Endodermal cell (in vitro differentiated cells): Measurements from ENCODE around the gene STK11. TPM values are rescaled to one million over a fixed set of nuclear protein-coding genes. Genes with fewer than 3 reads are reported as not detected.

ENCODE experiments used
- DNase-seq: peaks from one replicate; pipeline ENCODE4 v3.0.0-alpha.2; 2017
- H3K27ac ChIP-seq: 2 replicates; pipeline ENCODE4 v1.5.1; 2013; ENCODE audit warnings: mild to moderate bottlenecking, low read depth, low read length, moderate library complexity
- H3K27me3 ChIP-seq: 2 replicates; pipeline ENCODE4 v1.6.1; 2013; ENCODE audit warnings: mild to moderate bottlenecking, low read length, moderate library complexity; ENCODE audit not compliant: insufficient read depth, control insufficient read depth, poor library complexity, severe bottlenecking
- H3K36me3 ChIP-seq: 2 replicates; pipeline ENCODE4 v1.7.0; 2013; ENCODE audit warnings: mild to moderate bottlenecking, low read length, moderate library complexity; ENCODE audit not compliant: control insufficient read depth, insufficient read depth
- H3K4me1 ChIP-seq: one replicate; pipeline ENCODE4 v1.7.0; 2013; ENCODE audit warnings: low read length; ENCODE audit not compliant: control insufficient read depth, insufficient read depth
- H3K4me3 ChIP-seq: 2 replicates; pipeline ENCODE4 v1.5.1; 2013; ENCODE audit warnings: mild to moderate bottlenecking, low read length, moderate library complexity
- H3K9ac ChIP-seq: 2 replicates; pipeline ENCODE4 v1.6.1; 2013; ENCODE audit warnings: mild to moderate bottlenecking, low read length, moderate library complexity; ENCODE audit not compliant: poor library complexity, severe bottlenecking; ENCODE audit errors: extremely low read depth
- H3K9me3 ChIP-seq: 2 replicates; pipeline ENCODE4 v1.6.1; 2013; ENCODE audit warnings: mild to moderate bottlenecking, low read length, moderate library complexity; ENCODE audit not compliant: control insufficient read depth
- H3K27ac Mint-ChIP-seq: 2 replicates; pipeline ENCODE4 v1.8.0; 2020; ENCODE audit warnings: mixed read lengths
- H3K27me3 Mint-ChIP-seq: 2 replicates; pipeline ENCODE4 v1.8.0; 2021; ENCODE audit warnings: mild to moderate bottlenecking, mixed read lengths; ENCODE audit not compliant: insufficient read depth
- H3K36me3 Mint-ChIP-seq: 2 replicates; pipeline ENCODE4 v1.8.0; 2020; ENCODE audit warnings: low read depth, mixed read lengths
- H3K4me1 Mint-ChIP-seq: 2 replicates; pipeline ENCODE4 v1.8.0; 2020; ENCODE audit warnings: mixed read lengths
- H3K4me3 Mint-ChIP-seq: 2 replicates; pipeline ENCODE4 v1.8.0; 2020; ENCODE audit warnings: mild to moderate bottlenecking, moderate library complexity, mixed read lengths
- H3K9me3 Mint-ChIP-seq: 2 replicates; pipeline ENCODE4 v1.8.0; 2020; ENCODE audit warnings: mild to moderate bottlenecking, mixed read lengths
- WGBS, 2 experiments: methylation state at CpG; one replicate each; pipeline versions ENCODE4 v1.1.5 to v1.1.7; 2013; ENCODE audit warnings: missing lambda C conversion rate in 2 of 2, mixed read lengths in 1 of 2; ENCODE audit not compliant: insufficient coverage in 1 of 2, insufficient read length in 1 of 2; 5-methylcytosine and 5-hydroxymethylcytosine counted together
- total RNA-seq, 2 donors: library from RNA; stranded (reverse); fragmentation: NEBNext Ultra II Directional in 1 of 2; extraction: Animal tissue kit (Norgen Biotek cat#: 25700) in 1 of 2; gene quantifications; 2 replicates in 1 of 2; 3 replicates in 1 of 2; pipeline ENCODE4 v1.2.1, GENCODE V29; 2021
- TF ChIP-seq, protein P1 (sequence below): fragments of 200-600 bp; sonication (generic); conservative IDR thresholded peaks from 2 replicates; pipeline ENCODE4 v1.5.0; 2021; ENCODE audit warnings: antibody characterized with exemption, mild to moderate bottlenecking

Gene STK11
- total RNA-seq, 2 donors from 2014 or later: 78.8 to 81.4 TPM

DNA sequence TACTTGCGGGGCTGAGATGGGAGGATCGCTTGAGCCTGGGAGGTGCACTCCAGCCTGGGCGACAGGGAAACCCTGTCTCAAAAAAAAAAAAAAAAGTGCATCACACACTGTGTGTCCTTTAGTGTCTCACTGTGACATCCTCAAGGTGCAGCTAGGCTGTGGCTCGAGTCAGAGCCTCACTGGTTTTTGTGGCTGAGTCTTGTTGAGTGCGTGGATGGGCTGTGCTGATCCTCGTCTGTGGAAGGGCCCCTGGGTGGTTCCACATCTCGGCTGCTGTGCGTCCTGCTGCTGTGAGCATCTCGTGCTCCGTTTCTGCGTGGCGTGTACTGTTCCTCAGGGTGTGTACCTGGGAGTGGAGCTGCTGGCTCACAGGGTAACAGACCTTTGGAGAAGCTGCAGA, 11.2 kb downstream of the STK11 start:
- H3K4me3 Mint-ChIP-seq: no peak overlapping the region
- Histone ChIP-seq H3K4me3 (no peak overlapping the region), H3K27ac (no peak overlapping the region), H3K9me3 (no peaks in the 10 kb centered on the region), H3K27me3 (no peaks in the 10 kb centered on the region), H3K9ac (no peak overlapping the region), H3K36me3 (peaks cover 23% of the 10 kb centered on the region), H3K4me1 (no peaks in the 10 kb centered on the region)
- peaks cover 15% of the 10 kb centered on the region for H3K36me3 Mint-ChIP-seq
- no peaks in the 10 kb centered on the region for H3K9me3 Mint-ChIP-seq
- no peaks in the 10 kb centered on the region for H3K27me3 Mint-ChIP-seq
- DNase-seq: no peak
- no peak overlapping the region for H3K27ac Mint-ChIP-seq
- WGBS, 2 experiments: 94 to 95% methylated on average over 11 to 12 of the region's 12 CpGs
- TF ChIP-seq, protein P1, sequence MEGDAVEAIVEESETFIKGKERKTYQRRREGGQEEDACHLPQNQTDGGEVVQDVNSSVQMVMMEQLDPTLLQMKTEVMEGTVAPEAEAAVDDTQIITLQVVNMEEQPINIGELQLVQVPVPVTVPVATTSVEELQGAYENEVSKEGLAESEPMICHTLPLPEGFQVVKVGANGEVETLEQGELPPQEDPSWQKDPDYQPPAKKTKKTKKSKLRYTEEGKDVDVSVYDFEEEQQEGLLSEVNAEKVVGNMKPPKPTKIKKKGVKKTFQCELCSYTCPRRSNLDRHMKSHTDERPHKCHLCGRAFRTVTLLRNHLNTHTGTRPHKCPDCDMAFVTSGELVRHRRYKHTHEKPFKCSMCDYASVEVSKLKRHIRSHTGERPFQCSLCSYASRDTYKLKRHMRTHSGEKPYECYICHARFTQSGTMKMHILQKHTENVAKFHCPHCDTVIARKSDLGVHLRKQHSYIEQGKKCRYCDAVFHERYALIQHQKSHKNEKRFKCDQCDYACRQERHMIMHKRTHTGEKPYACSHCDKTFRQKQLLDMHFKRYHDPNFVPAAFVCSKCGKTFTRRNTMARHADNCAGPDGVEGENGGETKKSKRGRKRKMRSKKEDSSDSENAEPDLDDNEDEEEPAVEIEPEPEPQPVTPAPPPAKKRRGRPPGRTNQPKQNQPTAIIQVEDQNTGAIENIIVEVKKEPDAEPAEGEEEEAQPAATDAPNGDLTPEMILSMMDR: no peak
- H3K4me1 Mint-ChIP-seq: peaks cover 6% of the 10 kb centered on the region

DNA sequence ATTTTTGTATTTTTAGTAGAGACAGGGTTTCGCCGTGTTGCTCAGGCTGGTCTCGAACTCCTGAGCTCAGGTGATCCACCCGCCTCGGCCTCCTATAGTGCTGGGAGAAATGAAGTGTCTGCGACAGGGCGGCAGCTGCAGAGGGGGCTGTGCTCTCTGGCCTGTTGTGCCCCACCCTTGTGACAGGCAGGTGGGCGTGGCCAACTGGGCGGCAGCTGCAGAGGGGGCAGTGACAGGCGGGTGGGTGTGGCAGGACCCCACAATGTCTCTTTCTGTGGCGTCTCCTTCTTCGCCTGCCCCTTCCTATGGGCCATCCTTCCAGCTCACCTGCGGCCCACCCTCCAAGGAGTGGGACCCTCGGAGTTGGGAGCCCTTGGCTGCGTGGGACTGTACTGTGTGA, 11.8 kb downstream of the STK11 start:
- Mint-ChIP-seq H3K27me3 (no peaks in the 10 kb centered on the region), H3K36me3 (peaks cover 15% of the 10 kb centered on the region), H3K9me3 (no peaks in the 10 kb centered on the region), H3K27ac (no peak overlapping the region), H3K4me1 (peaks cover 5% of the 10 kb centered on the region), H3K4me3 (no peak overlapping the region)
- Histone ChIP-seq H3K4me1 (no peaks in the 10 kb centered on the region), H3K4me3 (no peak overlapping the region), H3K27me3 (no peaks in the 10 kb centered on the region), H3K9ac (no peak overlapping the region), H3K36me3 (peaks cover 22% of the 10 kb centered on the region), H3K9me3 (no peaks in the 10 kb centered on the region), H3K27ac (no peak overlapping the region)
- no peak for DNase-seq
- WGBS, 2 experiments: 83 to 87% methylated on average over 12 to 15 of the region's 15 CpGs
- TF ChIP-seq, protein P1: no peak

DNA sequence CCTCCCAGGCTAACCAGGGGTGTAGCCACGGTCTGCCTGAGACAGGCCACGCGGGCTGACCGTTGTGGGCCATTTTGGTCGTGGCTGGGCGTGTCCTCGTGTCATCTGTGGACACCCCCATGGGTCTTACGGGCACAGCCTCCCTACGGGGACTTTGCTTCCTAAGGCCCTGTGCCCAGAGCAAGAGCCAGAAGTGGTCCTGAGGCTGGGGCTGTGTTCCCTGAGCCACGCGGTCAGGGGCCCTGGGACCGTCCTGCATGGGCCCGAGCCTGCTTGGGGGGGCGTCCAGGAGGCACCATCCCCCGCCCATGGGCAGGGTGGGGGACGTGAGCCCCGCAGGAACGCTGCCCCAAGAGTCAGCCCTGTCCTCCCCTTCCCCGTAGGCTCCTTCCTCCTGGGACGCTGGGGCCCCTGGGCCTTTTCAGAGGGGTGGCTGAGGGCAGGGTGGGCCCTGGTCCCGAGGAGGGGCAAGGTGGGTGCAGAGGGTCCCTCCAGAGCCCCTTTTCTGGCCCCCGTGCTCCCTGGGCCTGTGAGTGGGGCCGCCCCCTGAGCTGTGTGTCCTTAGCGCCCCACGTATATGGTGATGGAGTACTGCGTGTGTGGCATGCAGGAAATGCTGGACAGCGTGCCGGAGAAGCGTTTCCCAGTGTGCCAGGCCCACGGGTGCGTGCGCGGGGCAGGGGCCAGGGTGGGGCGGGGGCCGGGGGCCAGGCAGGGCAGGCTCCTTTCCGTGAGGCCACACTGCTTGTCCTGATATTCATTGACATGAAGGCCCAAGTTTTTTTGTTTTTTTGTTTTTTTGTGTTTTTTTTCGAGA, 13.4 kb downstream of the STK11 start:
- Mint-ChIP-seq H3K9me3 (no peaks in the 10 kb centered on the region), H3K27me3 (no peaks in the 10 kb centered on the region)
- no peak overlapping the region for H3K27ac ChIP-seq

More for the DNA sequence above, 13.4 kb downstream of the STK11 start:
- Mint-ChIP-seq H3K4me1 (peaks cover 5% of the 10 kb centered on the region), H3K27ac (no peak overlapping the region), H3K4me3 (no peak overlapping the region), H3K36me3 (peaks cover 10% of the 10 kb centered on the region)
- TF ChIP-seq, protein P1: no peak
- H3K9me3 ChIP-seq: no peaks in the 10 kb centered on the region
- no peak for DNase-seq
- peaks cover 18% of the 10 kb centered on the region for H3K36me3 ChIP-seq
- no peak overlapping the region for H3K4me3 ChIP-seq
- WGBS, 2 experiments: 93 to 94% methylated on average over 26 to 37 of the region's 37 CpGs
- no peaks in the 10 kb centered on the region for H3K27me3 ChIP-seq
- no peak overlapping the region for H3K9ac ChIP-seq
- no peaks in the 10 kb centered on the region for H3K4me1 ChIP-seq
